ENCODE data around the gene HIRA. TPM values are rescaled to one million over a fixed set of nuclear protein-coding genes. Genes with fewer than 3 reads are reported as not detected.

Gene HIRA
- total and polyA plus RNA-seq, 9 of the 15 experiments (the other 6 are each of a cell fraction or from before 2014, with no cell fraction given): 0.96 to 132 (median 58.4) TPM

DNA sequence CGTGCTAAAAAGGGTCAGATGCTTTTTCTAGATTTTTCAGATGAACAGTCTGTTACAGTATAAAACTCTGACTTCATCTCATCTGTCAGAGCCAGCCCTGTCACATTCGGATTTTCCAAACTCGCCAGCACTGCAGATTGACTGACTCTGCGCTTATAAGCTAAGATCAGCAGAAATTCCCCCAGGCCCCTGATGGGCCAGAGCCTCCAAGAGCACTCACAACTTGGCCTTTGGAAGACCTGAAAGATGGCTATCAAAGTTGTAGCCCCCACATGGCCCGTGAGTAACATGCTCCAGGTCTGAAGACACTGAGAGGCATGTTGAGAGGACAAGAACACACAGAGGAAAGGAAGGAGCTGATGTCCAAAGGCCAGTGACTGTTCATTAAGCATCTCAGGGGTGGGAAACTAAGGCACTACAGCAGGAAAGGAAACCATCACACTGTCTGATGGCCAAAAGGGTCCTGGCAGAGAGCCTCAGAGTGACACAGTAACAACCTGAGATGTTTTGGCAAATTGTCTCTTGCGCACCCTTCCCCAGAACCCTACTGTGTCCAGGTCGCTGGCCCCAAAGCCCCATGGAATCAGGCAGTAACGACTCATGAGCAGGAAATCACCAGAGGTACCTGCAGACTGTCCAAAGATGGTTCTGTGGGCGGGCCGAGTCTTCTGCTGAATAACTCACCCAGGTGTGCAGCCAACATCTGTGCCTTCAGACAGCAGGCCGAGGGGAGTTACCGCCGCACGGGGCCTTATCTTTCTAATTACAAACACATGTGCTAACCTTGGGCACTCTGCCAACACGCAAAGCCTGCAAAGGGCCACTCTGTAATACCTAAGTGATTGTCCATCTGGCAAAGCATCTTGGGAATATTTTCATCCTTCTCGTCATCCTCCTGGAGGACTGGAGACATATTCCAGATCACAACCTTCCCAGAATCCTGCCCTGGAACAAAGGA, 23.6 kb downstream of the HIRA start (continued):
- TF ChIP-seq ELK1 (CRISPR knock-in tag; IDR thresholded peaks at IDR 0.05): no peak
- TF ChIP-seq BCL6 (CRISPR knock-in tag; IDR thresholded peaks at IDR 0.05): no peak
- TF ChIP-seq PHTF2 (CRISPR knock-in tag; IDR thresholded peaks at IDR 0.05): no peak
- TF ChIP-seq ZBTB40 (IDR thresholded peaks at IDR 0.05): no peak
- TF ChIP-seq ZBTB40 (CRISPR knock-in tag; IDR thresholded peaks at IDR 0.05): no peak
- no peak for TF ChIP-seq EHMT2 (IDR thresholded peaks at IDR 0.05)
- TF ChIP-seq, protein P1, sequence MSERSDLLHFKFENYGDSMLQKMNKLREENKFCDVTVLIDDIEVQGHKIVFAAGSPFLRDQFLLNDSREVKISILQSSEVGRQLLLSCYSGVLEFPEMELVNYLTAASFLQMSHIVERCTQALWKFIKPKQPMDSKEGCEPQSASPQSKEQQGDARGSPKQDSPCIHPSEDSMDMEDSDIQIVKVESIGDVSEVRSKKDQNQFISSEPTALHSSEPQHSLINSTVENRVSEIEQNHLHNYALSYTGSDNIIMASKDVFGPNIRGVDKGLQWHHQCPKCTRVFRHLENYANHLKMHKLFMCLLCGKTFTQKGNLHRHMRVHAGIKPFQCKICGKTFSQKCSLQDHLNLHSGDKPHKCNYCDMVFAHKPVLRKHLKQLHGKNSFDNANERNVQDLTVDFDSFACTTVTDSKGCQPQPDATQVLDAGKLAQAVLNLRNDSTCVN (CRISPR knock-in tag; IDR thresholded peaks at IDR 0.05): no peak
- TF ChIP-seq ZNF695 (CRISPR knock-in tag; IDR thresholded peaks at IDR 0.05): no peak
- TF ChIP-seq XRCC5 (IDR thresholded peaks at IDR 0.05; ENCODE audit: low read depth, low read length): 0 out of 2 replicates have a peak, but pooled peaks have one; percentile 35
- no peak for TF ChIP-seq RBM22 (IDR thresholded peaks at IDR 0.05; ENCODE audit: low read depth, low read length, poor library complexity, severe bottlenecking)
- no peak for TF ChIP-seq TEAD1 (CRISPR knock-in tag; IDR thresholded peaks at IDR 0.05)
- TF ChIP-seq, protein P2, sequence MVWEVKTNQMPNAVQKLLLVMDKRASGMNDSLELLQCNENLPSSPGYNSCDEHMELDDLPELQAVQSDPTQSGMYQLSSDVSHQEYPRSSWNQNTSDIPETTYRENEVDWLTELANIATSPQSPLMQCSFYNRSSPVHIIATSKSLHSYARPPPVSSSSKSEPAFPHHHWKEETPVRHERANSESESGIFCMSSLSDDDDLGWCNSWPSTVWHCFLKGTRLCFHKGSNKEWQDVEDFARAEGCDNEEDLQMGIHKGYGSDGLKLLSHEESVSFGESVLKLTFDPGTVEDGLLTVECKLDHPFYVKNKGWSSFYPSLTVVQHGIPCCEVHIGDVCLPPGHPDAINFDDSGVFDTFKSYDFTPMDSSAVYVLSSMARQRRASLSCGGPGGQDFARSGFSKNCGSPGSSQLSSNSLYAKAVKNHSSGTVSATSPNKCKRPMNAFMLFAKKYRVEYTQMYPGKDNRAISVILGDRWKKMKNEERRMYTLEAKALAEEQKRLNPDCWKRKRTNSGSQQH (CRISPR knock-in tag; IDR thresholded peaks at IDR 0.05): no peak
- no peak for TF ChIP-seq TBP (optimal IDR thresholded peaks at IDR 0.05; ENCODE audit: low read depth, low read length)
